Thyroid gland (tissue), 4 donors: ENCODE data around the gene SCRN2. TPM values are rescaled to one million over a fixed set of nuclear protein-coding genes. Genes with fewer than 3 reads are reported as not detected.

ENCODE experiments used
- DNase-seq, 2 donors: peaks; one replicate each; pipeline ENCODE4 v3.0.0-alpha.2; 2019
- H3K27ac ChIP-seq, 3 donors: fragments of 200-600 bp; sonication (generic); 1 replicate in 2 of 3; 2 replicates in 1 of 3; pipeline ENCODE4 v1.5.1; 2016 to 2019; ENCODE audit warnings: mild to moderate bottlenecking in 1 of 3, moderate library complexity in 1 of 3
- H3K27me3 ChIP-seq: fragments of 200-600 bp; sonication (generic); one replicate; pipeline ENCODE4 v1.5.1; 2019
- H3K36me3 ChIP-seq, 2 donors: fragments of 200-600 bp; sonication (generic); one replicate each; pipeline ENCODE4 v1.5.1; 2016 to 2019
- H3K4me1 ChIP-seq, 2 donors: fragments of 200-600 bp; sonication (generic); one replicate each; pipeline ENCODE4 v1.5.1; 2017 to 2019
- H3K4me3 ChIP-seq, 3 donors: fragments of 200-600 bp; sonication (generic); replicated peaks in 1 of 3; 1 replicate in 2 of 3; 2 replicates in 1 of 3; pipeline ENCODE4 v1.5.1; 2016; ENCODE audit warnings: mild to moderate bottlenecking in 1 of 3
- H3K9me3 ChIP-seq: fragments of 200-600 bp; sonication (generic); one replicate; pipeline ENCODE4 v1.5.1; 2017
- POLR2A ChIP-seq, 2 donors: fragments of 450-650 bp; IDR thresholded peaks; one replicate each; pipeline ENCODE4 v1.6.1; 2017; ENCODE audit warnings: antibody characterized with exemption in 2 of 2, mild to moderate bottlenecking in 2 of 2, moderate library complexity in 1 of 2
- WGBS, 2 donors: methylation state at CpG; one replicate each; pipeline ENCODE4 v1.1.5; 2017; 5-methylcytosine and 5-hydroxymethylcytosine counted together
- intact Hi-C: fragments of 100-400 bp; cut with DNase I; formaldehyde crosslinking; loops from one replicate; pipeline ENCODE4 v1.15.1; 2023
- total RNA-seq, 4 donors: library from RNA; depleted of rRNA; stranded (reverse); fragments of >200 nt; gene quantifications; one replicate each; pipeline ENCODE4 v1.2.3, GENCODE V29; 2016
- TF ChIP-seq, protein P1 (sequence below), 6 experiments: fragments of 200-600 bp in 3 of 6; fragments of 450-650 bp in 3 of 6; sonication (generic) in 3 of 6; IDR thresholded peaks; one replicate each; pipeline ENCODE4 v1.5.1; 2016 to 2019; ENCODE audit warnings: antibody characterized with exemption in 6 of 6, mild to moderate bottlenecking in 2 of 6, inconsistent platforms in 1 of 6, moderate library complexity in 1 of 6

SCRN2 gene
- total RNA-seq, 4 donors from 2014 or later: 37.0 to 71.5 (median 49.1) TPM

GRCh38 chr17:47884427-47884740 is 43.3 kb upstream of the SCRN2 start:
- TF ChIP-seq, protein P1, sequence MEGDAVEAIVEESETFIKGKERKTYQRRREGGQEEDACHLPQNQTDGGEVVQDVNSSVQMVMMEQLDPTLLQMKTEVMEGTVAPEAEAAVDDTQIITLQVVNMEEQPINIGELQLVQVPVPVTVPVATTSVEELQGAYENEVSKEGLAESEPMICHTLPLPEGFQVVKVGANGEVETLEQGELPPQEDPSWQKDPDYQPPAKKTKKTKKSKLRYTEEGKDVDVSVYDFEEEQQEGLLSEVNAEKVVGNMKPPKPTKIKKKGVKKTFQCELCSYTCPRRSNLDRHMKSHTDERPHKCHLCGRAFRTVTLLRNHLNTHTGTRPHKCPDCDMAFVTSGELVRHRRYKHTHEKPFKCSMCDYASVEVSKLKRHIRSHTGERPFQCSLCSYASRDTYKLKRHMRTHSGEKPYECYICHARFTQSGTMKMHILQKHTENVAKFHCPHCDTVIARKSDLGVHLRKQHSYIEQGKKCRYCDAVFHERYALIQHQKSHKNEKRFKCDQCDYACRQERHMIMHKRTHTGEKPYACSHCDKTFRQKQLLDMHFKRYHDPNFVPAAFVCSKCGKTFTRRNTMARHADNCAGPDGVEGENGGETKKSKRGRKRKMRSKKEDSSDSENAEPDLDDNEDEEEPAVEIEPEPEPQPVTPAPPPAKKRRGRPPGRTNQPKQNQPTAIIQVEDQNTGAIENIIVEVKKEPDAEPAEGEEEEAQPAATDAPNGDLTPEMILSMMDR (IDR thresholded peaks at IDR 0.05): no peak
- no peak for TF ChIP-seq POLR2A (IDR thresholded peaks at IDR 0.05)
- no peaks in the 10 kb centered on the region for H3K36me3 ChIP-seq
- intact Hi-C loops: no loop called here
- H3K4me3 ChIP-seq: no peak overlapping the region
- no peak for DNase-seq
- H3K9me3 ChIP-seq: no peaks in the 10 kb centered on the region
- no peak overlapping the region for H3K27ac ChIP-seq
- WGBS, 2 donors: 33 to 49% methylated on average over 3 to 5 of the region's 5 CpGs
- no peaks in the 10 kb centered on the region for H3K4me1 ChIP-seq
- no peaks in the 10 kb centered on the region for H3K27me3 ChIP-seq

DNA sequence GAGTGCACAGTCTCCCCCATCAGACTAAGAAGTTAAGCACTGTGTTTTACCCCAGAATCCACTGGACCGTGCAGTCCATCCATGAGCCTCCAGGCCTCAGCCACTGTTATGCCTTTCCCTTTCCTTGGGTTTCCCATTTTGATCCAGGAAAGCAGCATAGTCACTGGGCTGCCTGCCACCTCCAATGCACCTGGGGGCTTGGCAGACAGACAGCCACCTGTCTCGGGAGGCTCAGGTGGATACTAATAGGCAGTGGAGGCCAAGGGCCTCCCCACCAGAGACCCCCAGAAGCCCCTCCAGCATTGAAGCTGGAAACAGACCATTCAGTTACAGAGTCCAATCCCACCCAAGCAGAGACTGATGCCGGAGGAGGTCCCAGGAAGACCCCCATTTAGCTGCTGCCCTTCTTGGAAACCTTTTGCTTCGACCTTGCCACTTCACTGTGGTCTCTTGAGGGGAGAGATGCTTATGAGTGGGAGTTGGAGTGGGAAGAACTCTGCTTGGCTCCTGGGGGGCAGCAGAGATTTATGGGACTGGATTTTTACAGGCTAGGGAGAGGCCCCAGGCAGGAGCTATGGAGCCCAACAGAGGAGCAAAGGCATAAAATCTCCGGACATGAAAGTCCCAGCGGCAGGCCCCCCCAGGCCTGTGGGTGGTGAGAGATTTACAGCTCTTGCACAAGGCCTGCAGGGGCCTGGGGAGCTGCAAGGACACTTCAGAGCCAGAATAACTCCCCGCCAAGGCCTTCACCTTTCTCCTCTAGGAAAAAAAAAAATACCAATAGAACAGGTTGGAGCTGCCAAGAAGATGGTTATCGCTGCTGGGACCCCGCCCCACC is 42.7 kb upstream of the SCRN2 start:
- DNase-seq: no peak
- Histone ChIP-seq H3K27me3 (no peaks in the 10 kb centered on the region), H3K36me3 (no peaks in the 10 kb centered on the region), H3K27ac (no peak overlapping the region), H3K4me3 (no peak overlapping the region), H3K9me3 (no peaks in the 10 kb centered on the region), H3K4me1 (no peaks in the 10 kb centered on the region)
- TF ChIP-seq POLR2A (IDR thresholded peaks at IDR 0.05): no peak
- TF ChIP-seq, protein P1 (IDR thresholded peaks at IDR 0.05): no peak
- intact Hi-C loops: no loop called here
- 35 to 58% methylated on average over 9 of the region's 9 CpGs for WGBS, 2 donors

- H3K36me3 ChIP-seq: no peaks in the 10 kb centered on the region
- 81 to 88% methylated on average over 8 to 9 of the region's 9 CpGs for WGBS, 2 donors
- intact Hi-C loops: no loop called here
- TF ChIP-seq POLR2A (IDR thresholded peaks at IDR 0.05): no peak
- TF ChIP-seq, protein P1 (IDR thresholded peaks at IDR 0.05): no peak
- no peak overlapping the region for H3K4me3 ChIP-seq
- peak overlapping the region in 1 of 3 donors; percentile 36 for H3K27ac ChIP-seq
- no peaks in the 10 kb centered on the region for H3K9me3 ChIP-seq
- no peaks in the 10 kb centered on the region for H3K4me1 ChIP-seq
- DNase-seq: no peak
- no peaks in the 10 kb centered on the region for H3K27me3 ChIP-seq
Measured at GRCh38 chr17:47882695-47883588, 41.9 kb upstream of the SCRN2 start.

DNA sequence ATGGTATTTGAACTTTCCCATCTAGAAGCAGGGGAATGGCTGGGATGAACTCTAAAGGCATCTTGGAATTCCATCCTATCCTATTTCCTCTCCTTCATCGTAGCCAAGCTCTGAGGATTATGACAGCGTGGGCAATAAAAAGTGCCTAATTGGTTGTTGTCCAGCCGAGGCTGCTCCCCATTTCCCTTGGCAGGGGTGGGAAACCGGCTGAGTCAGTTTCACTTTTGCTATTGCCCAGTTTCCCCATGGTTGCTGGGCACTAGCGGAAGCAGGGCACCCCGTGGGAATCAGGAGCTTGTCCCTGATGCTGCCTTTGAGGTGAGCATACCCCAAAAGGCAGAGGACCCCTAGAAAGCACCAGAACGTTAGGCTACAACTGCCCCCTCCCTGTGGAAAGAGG is 41.2 kb upstream of the SCRN2 start:
- Histone ChIP-seq H3K36me3 (no peaks in the 10 kb centered on the region), H3K9me3 (no peaks in the 10 kb centered on the region), H3K27me3 (no peaks in the 10 kb centered on the region), H3K4me3 (no peak overlapping the region), H3K27ac (peak overlapping the region in 1 of 3 donors; percentile 36), H3K4me1 (no peaks in the 10 kb centered on the region)
- DNase-seq: no peak
- intact Hi-C loops: no loop called here
- TF ChIP-seq, protein P1 (IDR thresholded peaks at IDR 0.05): no peak
- no peak for TF ChIP-seq POLR2A (IDR thresholded peaks at IDR 0.05)
- WGBS, 2 donors: 51 to 73% methylated on average over 7 of the region's 7 CpGs
